HTERT RPE-1 (cell line): ENCODE data around the gene NSUN3.
"Not testable (repeated sequence)": the region's sequence is repeated elsewhere in the genome, so short reads cannot be mapped to it uniquely, and the experiment has no call there.

Experiments
- in situ Hi-C: fragments of 300-500 bp; cut with MboI; formaldehyde crosslinking; loops from 4 replicates; pipeline ENCODE4 v1.14.3; 2020; ENCODE audit warnings: low sequenced_read_pairs

NSUN3 gene

GRCh38 chr3:94062513-94063404, at the start of gene NSUN3, which contains the start of gene DHFR2:
NSUN3 (plus strand) TSS chr3:94063061; CDS start chr3:94063127, 66 bp downstream.
DHFR2 (minus strand) TSS chr3:94062916; CDS start chr3:94061511, 1,405 bp downstream.
- in situ Hi-C loops, result no loop called here

GRCh38 chr3:94015025-94015424, 47.8 kb upstream of the NSUN3 start:
- in situ Hi-C loops, result no loop called here

- in situ Hi-C loops, result no loop called here
Observed at GRCh38 chr3:94019659-94020058, 43.2 kb upstream of the NSUN3 start.

GRCh38 chr3:94020293-94020692, 42.6 kb upstream of the NSUN3 start:
- in situ Hi-C loops, result no loop called here

GRCh38 chr3:94024385-94024784, 38.5 kb upstream of the NSUN3 start:
- in situ Hi-C loops, result no loop called here

GRCh38 chr3:94026623-94027022, 36.2 kb upstream of the NSUN3 start:
- in situ Hi-C loops, result no loop called here

GRCh38 chr3:94028093-94028837, 34.6 kb upstream of the NSUN3 start, which contains the start of gene STX19:
STX19 (minus strand) TSS chr3:94028597; CDS start chr3:94015269, 13,328 bp downstream.
- in situ Hi-C loops, result no loop called here

GRCh38 chr3:94036909-94037507, 25.9 kb upstream of the NSUN3 start:
- in situ Hi-C loops, result no loop called here

GRCh38 chr3:94043285-94043684, 19.6 kb upstream of the NSUN3 start:
- in situ Hi-C loops, result no loop called here

GRCh38 chr3:94044100-94044936, 18.5 kb upstream of the NSUN3 start:
- in situ Hi-C loops, result not testable (repeated sequence)

GRCh38 chr3:94046533-94046932, 16.3 kb upstream of the NSUN3 start:
- in situ Hi-C loops, result no loop called here

GRCh38 chr3:94049267-94049666, 13.6 kb upstream of the NSUN3 start:
- in situ Hi-C loops, result no loop called here

- in situ Hi-C loops, result no loop called here
Observed at GRCh38 chr3:94050546-94050945, 12.3 kb upstream of the NSUN3 start.

GRCh38 chr3:94061297-94061696, 1.6 kb upstream of the NSUN3 start:
- in situ Hi-C loops, result no loop called here

- in situ Hi-C loops, result no loop called here
Observed at GRCh38 chr3:94063496-94064119, 747 bp downstream of the NSUN3 start.

GRCh38 chr3:94064243-94064860, 1.5 kb downstream of the NSUN3 start:
- in situ Hi-C loops, result no loop called here

GRCh38 chr3:94065122-94065521, 2.3 kb downstream of the NSUN3 start:
- in situ Hi-C loops, result no loop called here

GRCh38 chr3:94065819-94066480, 3.1 kb downstream of the NSUN3 start:
- in situ Hi-C loops, result no loop called here
